ENCODE data around the gene HDGFL1. TPM values are rescaled to one million over a fixed set of nuclear protein-coding genes. Genes with fewer than 3 reads are reported as not detected.

HDGFL1 gene
- polyA plus RNA-seq, 2 donors, result not detected

GRCh38 chr6:22605736-22606135, 36.4 kb downstream of the HDGFL1 start:
- 87 to 90% methylated on average over 2 of the region's 2 CpGs for WGBS, 2 donors
- no peaks in the 10 kb centered on the region for H3K36me3 ChIP-seq (ENCODE audit: control insufficient read depth in 2 of 2, insufficient read depth in 2 of 2, low read length in 1 of 2)
- no peaks in the 10 kb centered on the region for H3K4me1 ChIP-seq (ENCODE audit: control insufficient read depth in 2 of 2, insufficient read depth in 2 of 2, low read length in 1 of 2)
- no peak overlapping the region for H3K27ac ChIP-seq (ENCODE audit: low read depth in 2 of 2, low read length in 1 of 2)
- H3K27me3 ChIP-seq (ENCODE audit: control insufficient read depth in 1 of 2, insufficient read depth in 2 of 2, low read length in 2 of 2), result no peaks in the 10 kb centered on the region
- H3K9me3 ChIP-seq (ENCODE audit: control insufficient read depth in 2 of 2, insufficient read depth in 1 of 2, low read depth in 1 of 2, low read length in 1 of 2), result no peaks in the 10 kb centered on the region
- no peak overlapping the region for H3K4me3 ChIP-seq (ENCODE audit: low read depth in 1 of 2, low read length in 2 of 2)

GRCh38 chr6:22610127-22610526, 40.8 kb downstream of the HDGFL1 start:
- 72 to 94% methylated on average over 4 of the region's 4 CpGs for WGBS, 2 donors
- H3K36me3 ChIP-seq (ENCODE audit: control insufficient read depth in 2 of 2, insufficient read depth in 2 of 2, low read length in 1 of 2), result no peaks in the 10 kb centered on the region
- no peaks in the 10 kb centered on the region for H3K27me3 ChIP-seq (ENCODE audit: control insufficient read depth in 1 of 2, insufficient read depth in 2 of 2, low read length in 2 of 2)
- no peaks in the 10 kb centered on the region for H3K4me1 ChIP-seq (ENCODE audit: control insufficient read depth in 2 of 2, insufficient read depth in 2 of 2, low read length in 1 of 2)
- no peak overlapping the region for H3K27ac ChIP-seq (ENCODE audit: low read depth in 2 of 2, low read length in 1 of 2)
- H3K9me3 ChIP-seq (ENCODE audit: control insufficient read depth in 2 of 2, insufficient read depth in 1 of 2, low read depth in 1 of 2, low read length in 1 of 2), result no peaks in the 10 kb centered on the region
- H3K4me3 ChIP-seq (ENCODE audit: low read depth in 1 of 2, low read length in 2 of 2), result no peak overlapping the region

GRCh38 chr6:22612236-22612635, 42.9 kb downstream of the HDGFL1 start:
- Histone ChIP-seq H3K27me3 (ENCODE audit: control insufficient read depth in 1 of 2, insufficient read depth in 2 of 2, low read length in 2 of 2) (no peaks in the 10 kb centered on the region), H3K4me1 (ENCODE audit: control insufficient read depth in 2 of 2, insufficient read depth in 2 of 2, low read length in 1 of 2) (no peaks in the 10 kb centered on the region), H3K27ac (ENCODE audit: low read depth in 2 of 2, low read length in 1 of 2) (no peak overlapping the region), H3K9me3 (ENCODE audit: control insufficient read depth in 2 of 2, insufficient read depth in 1 of 2, low read depth in 1 of 2, low read length in 1 of 2) (no peaks in the 10 kb centered on the region), H3K36me3 (ENCODE audit: control insufficient read depth in 2 of 2, insufficient read depth in 2 of 2, low read length in 1 of 2) (no peaks in the 10 kb centered on the region), H3K4me3 (ENCODE audit: low read depth in 1 of 2, low read length in 2 of 2) (no peak overlapping the region)
- WGBS, 2 donors, result 61 to 76% methylated on average over 3 of the region's 3 CpGs

GRCh38 chr6:22613051-22613450, 43.7 kb downstream of the HDGFL1 start:
- Histone ChIP-seq H3K4me1 (ENCODE audit: control insufficient read depth in 2 of 2, insufficient read depth in 2 of 2, low read length in 1 of 2) (no peaks in the 10 kb centered on the region), H3K9me3 (ENCODE audit: control insufficient read depth in 2 of 2, insufficient read depth in 1 of 2, low read depth in 1 of 2, low read length in 1 of 2) (no peaks in the 10 kb centered on the region), H3K36me3 (ENCODE audit: control insufficient read depth in 2 of 2, insufficient read depth in 2 of 2, low read length in 1 of 2) (no peaks in the 10 kb centered on the region), H3K4me3 (ENCODE audit: low read depth in 1 of 2, low read length in 2 of 2) (no peak overlapping the region), H3K27me3 (ENCODE audit: control insufficient read depth in 1 of 2, insufficient read depth in 2 of 2, low read length in 2 of 2) (no peaks in the 10 kb centered on the region), H3K27ac (ENCODE audit: low read depth in 2 of 2, low read length in 1 of 2) (no peak overlapping the region)
- 76 to 79% methylated on average over 1 of the region's 1 CpG for WGBS, 2 donors

GRCh38 chr6:22613695-22614094, 44.3 kb downstream of the HDGFL1 start:
- no peaks in the 10 kb centered on the region for H3K4me1 ChIP-seq (ENCODE audit: control insufficient read depth in 2 of 2, insufficient read depth in 2 of 2, low read length in 1 of 2)
- H3K36me3 ChIP-seq (ENCODE audit: control insufficient read depth in 2 of 2, insufficient read depth in 2 of 2, low read length in 1 of 2), result no peaks in the 10 kb centered on the region
- no peaks in the 10 kb centered on the region for H3K9me3 ChIP-seq (ENCODE audit: control insufficient read depth in 2 of 2, insufficient read depth in 1 of 2, low read depth in 1 of 2, low read length in 1 of 2)
- H3K27ac ChIP-seq (ENCODE audit: low read depth in 2 of 2, low read length in 1 of 2), result no peak overlapping the region
- 57 to 62% methylated on average over 3 of the region's 3 CpGs for WGBS, 2 donors
- H3K4me3 ChIP-seq (ENCODE audit: low read depth in 1 of 2, low read length in 2 of 2), result no peak overlapping the region
- H3K27me3 ChIP-seq (ENCODE audit: control insufficient read depth in 1 of 2, insufficient read depth in 2 of 2, low read length in 2 of 2), result no peaks in the 10 kb centered on the region

GRCh38 chr6:22614547-22614946, 45.2 kb downstream of the HDGFL1 start:
- H3K4me1 ChIP-seq (ENCODE audit: control insufficient read depth in 2 of 2, insufficient read depth in 2 of 2, low read length in 1 of 2), result no peaks in the 10 kb centered on the region
- 65 to 86% methylated on average over 3 of the region's 3 CpGs for WGBS, 2 donors
- no peak overlapping the region for H3K27ac ChIP-seq (ENCODE audit: low read depth in 2 of 2, low read length in 1 of 2)
- no peak overlapping the region for H3K4me3 ChIP-seq (ENCODE audit: low read depth in 1 of 2, low read length in 2 of 2)
- H3K36me3 ChIP-seq (ENCODE audit: control insufficient read depth in 2 of 2, insufficient read depth in 2 of 2, low read length in 1 of 2), result no peaks in the 10 kb centered on the region
- H3K9me3 ChIP-seq (ENCODE audit: control insufficient read depth in 2 of 2, insufficient read depth in 1 of 2, low read depth in 1 of 2, low read length in 1 of 2), result no peaks in the 10 kb centered on the region
- no peaks in the 10 kb centered on the region for H3K27me3 ChIP-seq (ENCODE audit: control insufficient read depth in 1 of 2, insufficient read depth in 2 of 2, low read length in 2 of 2)

GRCh38 chr6:22621028-22621427, 51.7 kb downstream of the HDGFL1 start:
- no peaks in the 10 kb centered on the region for H3K36me3 ChIP-seq (ENCODE audit: control insufficient read depth in 2 of 2, insufficient read depth in 2 of 2, low read length in 1 of 2)
- no peak overlapping the region for H3K4me3 ChIP-seq (ENCODE audit: low read depth in 1 of 2, low read length in 2 of 2)
- H3K9me3 ChIP-seq (ENCODE audit: control insufficient read depth in 2 of 2, insufficient read depth in 1 of 2, low read depth in 1 of 2, low read length in 1 of 2), result no peaks in the 10 kb centered on the region
- 74 to 81% methylated on average over 4 of the region's 4 CpGs for WGBS, 2 donors
- H3K27me3 ChIP-seq (ENCODE audit: control insufficient read depth in 1 of 2, insufficient read depth in 2 of 2, low read length in 2 of 2), result no peaks in the 10 kb centered on the region
- no peak overlapping the region for H3K27ac ChIP-seq (ENCODE audit: low read depth in 2 of 2, low read length in 1 of 2)
- no peaks in the 10 kb centered on the region for H3K4me1 ChIP-seq (ENCODE audit: control insufficient read depth in 2 of 2, insufficient read depth in 2 of 2, low read length in 1 of 2)
